GM18870 (cell line): Measurements from ENCODE around the gene NEDD1.

ENCODE experiments used
- ATAC-seq: cut with Tn5 transposase; IDR thresholded peaks from one replicate; pipeline ENCODE4 v1.9.1; 2021; ENCODE audit warnings: moderate library complexity; ENCODE audit not compliant: unreplicated experiment

Gene NEDD1

GRCh38 chr12:97003276-97003675 is 96.2 kb downstream of the NEDD1 start:
- ATAC-seq = no peak
